Breast epithelium (tissue), 4 donors: ENCODE data around the gene FCHSD2. TPM values are rescaled to one million over a fixed set of nuclear protein-coding genes. Genes with fewer than 3 reads are reported as not detected.

Source experiments
- DNase-seq, 2 donors: peaks; one replicate each; pipeline ENCODE4 v3.0.0-alpha.2; 2019; ENCODE audit warnings: low spot score in 2 of 2
- H3K27ac ChIP-seq, 2 donors: fragments of 200-600 bp; sonication (generic) in 1 of 2; one replicate each; pipeline ENCODE4 v1.5.1; 2016 to 2019; ENCODE audit warnings: mild to moderate bottlenecking in 1 of 2
- H3K27me3 ChIP-seq, 2 donors: fragments of 200-600 bp; sonication (generic) in 1 of 2; one replicate each; pipeline versions ENCODE4 v1.5.1 to v1.6.0; 2017 to 2019; ENCODE audit warnings: control low read depth in 1 of 2, mild to moderate bottlenecking in 1 of 2
- H3K36me3 ChIP-seq: fragments of 200-600 bp; one replicate; pipeline ENCODE4 v1.5.1; 2019
- H3K4me1 ChIP-seq, 2 donors: fragments of 200-600 bp; sonication (generic); one replicate each; pipeline ENCODE4 v1.5.1; 2016 to 2019; ENCODE audit warnings: control low read depth in 1 of 2
- H3K4me3 ChIP-seq, 3 donors: fragments of 200-600 bp; sonication (generic); 1 replicate in 2 of 3; 2 replicates in 1 of 3; pipeline ENCODE4 v1.5.1; 2016 to 2019; ENCODE audit warnings: mild to moderate bottlenecking in 3 of 3, moderate library complexity in 2 of 3
- H3K9me3 ChIP-seq, 2 donors: fragments of 200-600 bp; sonication (generic) in 1 of 2; one replicate each; pipeline ENCODE4 v1.5.1; 2016 to 2019; ENCODE audit warnings: control low read depth in 1 of 2
- CTCF ChIP-seq, 3 donors: fragments of 450-650 bp; IDR thresholded peaks; one replicate each; pipeline ENCODE4 v1.5.1; 2016 to 2017; ENCODE audit warnings: antibody characterized with exemption in 3 of 3, mild to moderate bottlenecking in 3 of 3, moderate library complexity in 3 of 3
- POLR2A ChIP-seq: fragments of 450-650 bp; IDR thresholded peaks from one replicate; pipeline ENCODE4 v1.6.1; 2016; ENCODE audit warnings: antibody characterized with exemption, mild to moderate bottlenecking, moderate library complexity
- POLR2AphosphoS5 ChIP-seq, 3 donors: sonication (generic); formaldehyde crosslinking; IDR thresholded peaks; one replicate each; pipeline ENCODE4 v1.6.1; 2017; ENCODE audit warnings: antibody characterized with exemption in 3 of 3
- intact Hi-C: fragments of 100-400 bp; cut with DNase I; formaldehyde crosslinking; loops from one replicate; pipeline ENCODE4 v1.15.1; 2023; ENCODE audit warnings: low total_unique reads
- total RNA-seq, 3 donors: library from RNA; depleted of rRNA; stranded (reverse); fragments of >200 nt; gene quantifications; one replicate each; pipeline ENCODE4 v1.1.0, GENCODE V29; 2016

FCHSD2 gene
- total RNA-seq, 3 donors from 2014 or later, result 15.5 to 23.4 (median 19.0) TPM

- Histone ChIP-seq H3K4me1 (no peaks in the 10 kb centered on the region), H3K4me3 (no peak overlapping the region), H3K36me3 (no peaks in the 10 kb centered on the region), H3K27ac (no peak overlapping the region), H3K27me3 (no peaks in the 10 kb centered on the region), H3K9me3 (no peaks in the 10 kb centered on the region)
- DNase-seq, result no peak
- TF ChIP-seq POLR2AphosphoS5 (IDR thresholded peaks at IDR 0.05), result no peak
- no peak for TF ChIP-seq CTCF (IDR thresholded peaks at IDR 0.05)
- no peak for TF ChIP-seq POLR2A
- intact Hi-C loops, result no loop called here
Observed at GRCh38 chr11:72840780-72841179, 301.3 kb downstream of the FCHSD2 start.

GRCh38 chr11:72838691-72839305, 303.3 kb downstream of the FCHSD2 start:
- no peak for DNase-seq
- peak overlapping the region in 1 of 2 donors; percentile 54 for H3K27ac ChIP-seq
- H3K36me3 ChIP-seq, result no peaks in the 10 kb centered on the region
- intact Hi-C loops, result no loop called here
- no peak for TF ChIP-seq POLR2A
- no peak for TF ChIP-seq POLR2AphosphoS5 (IDR thresholded peaks at IDR 0.05)
- TF ChIP-seq CTCF (IDR thresholded peaks at IDR 0.05), result no peak
- no peaks in the 10 kb centered on the region for H3K27me3 ChIP-seq
- H3K4me3 ChIP-seq, result no peak overlapping the region
- no peaks in the 10 kb centered on the region for H3K9me3 ChIP-seq
- H3K4me1 ChIP-seq, result no peaks in the 10 kb centered on the region

GRCh38 chr11:72836111-72836510, 306.0 kb downstream of the FCHSD2 start:
- no peak for DNase-seq
- H3K9me3 ChIP-seq, result no peaks in the 10 kb centered on the region
- intact Hi-C loops, result no loop called here
- TF ChIP-seq POLR2AphosphoS5 (IDR thresholded peaks at IDR 0.05) (peak in 1 of 3 donors; percentile 29), CTCF (IDR thresholded peaks at IDR 0.05) (no peak)
- no peaks in the 10 kb centered on the region for H3K27me3 ChIP-seq
- no peak overlapping the region for H3K4me3 ChIP-seq
- no peaks in the 10 kb centered on the region for H3K36me3 ChIP-seq
- H3K4me1 ChIP-seq, result peaks cover 0 to 4% of the 10 kb centered on the region in 2 donors
- H3K27ac ChIP-seq, result peak overlapping the region in 1 of 2 donors; percentile 81

GRCh38 chr11:72834905-72835304, 307.2 kb downstream of the FCHSD2 start:
- Histone ChIP-seq H3K4me1 (peaks cover 0 to 4% of the 10 kb centered on the region in 2 donors), H3K27ac (peak overlapping the region in 1 of 2 donors; percentile 81), H3K36me3 (no peaks in the 10 kb centered on the region), H3K9me3 (no peaks in the 10 kb centered on the region), H3K4me3 (no peak overlapping the region), H3K27me3 (no peaks in the 10 kb centered on the region)
- intact Hi-C loops, result no loop called here
- peak in 1 of 3 donors; percentile 17 for TF ChIP-seq POLR2AphosphoS5 (IDR thresholded peaks at IDR 0.05)
- TF ChIP-seq POLR2A, result no peak
- DNase-seq, result no peak

- H3K27me3 ChIP-seq, result no peaks in the 10 kb centered on the region
- no peaks in the 10 kb centered on the region for H3K9me3 ChIP-seq
- no peaks in the 10 kb centered on the region for H3K36me3 ChIP-seq
- H3K27ac ChIP-seq, result peak overlapping the region in 1 of 2 donors; percentile 81
- peaks cover 0 to 4% of the 10 kb centered on the region in 2 donors for H3K4me1 ChIP-seq
- DNase-seq, result no peak
- no peak for TF ChIP-seq CTCF (IDR thresholded peaks at IDR 0.05)
- TF ChIP-seq POLR2AphosphoS5 (IDR thresholded peaks at IDR 0.05), result no peak
- TF ChIP-seq POLR2A, result no peak
- no peak overlapping the region for H3K4me3 ChIP-seq
- intact Hi-C loops, result no loop called here
Observed at GRCh38 chr11:72833811-72834493, 308.2 kb downstream of the FCHSD2 start.
